GM23338 (cell line): Measurements from ENCODE around the gene SUPT6H. TPM values are rescaled to one million over a fixed set of nuclear protein-coding genes. Genes with fewer than 3 reads are reported as not detected.
A peak's percentile ranks its signal among the peaks of the same experiment; 100 is the strongest.

Source experiments
- ATAC-seq: fragments of 200-7000 bp; cut with Tn5 transposase; 3 replicates; pipeline ENCODE4 v1.9.1; 2020
- DNase-seq: peaks from one replicate; pipeline ENCODE4 v3.0.0-alpha.2; 2015; ENCODE audit warnings: low spot score
- H2AFZ ChIP-seq: fragments of 200-600 bp; sonication (generic); 2 replicates; pipeline ENCODE4 v1.8.0; 2016; ENCODE audit warnings: antibody characterized with exemption, mild to moderate bottlenecking, moderate library complexity
- H3F3A ChIP-seq: fragments of 200-600 bp; sonication (generic); replicated peaks from 2 replicates; pipeline ENCODE4 v1.8.0; 2017; ENCODE audit warnings: antibody characterized with exemption, mixed run types, low read depth
- H3K27ac ChIP-seq: fragments of 200-600 bp; sonication (generic); 2 replicates; pipeline ENCODE4 v1.6.1; 2016; ENCODE audit warnings: low read depth
- H3K27me3 ChIP-seq: fragments of 200-600 bp; sonication (generic); 2 replicates; pipeline ENCODE4 v1.8.0; 2016; ENCODE audit warnings: mild to moderate bottlenecking, mixed run types, moderate library complexity; ENCODE audit not compliant: insufficient read depth
- H3K36me3 ChIP-seq: fragments of 200-600 bp; sonication (generic); 2 replicates; pipeline ENCODE4 v1.8.0; 2016; ENCODE audit warnings: mild to moderate bottlenecking; ENCODE audit not compliant: insufficient read depth
- H3K4me1 ChIP-seq: fragments of 200-600 bp; sonication (generic); 2 replicates; pipeline ENCODE4 v1.8.0; 2016; ENCODE audit warnings: mild to moderate bottlenecking, moderate library complexity; ENCODE audit not compliant: insufficient read depth
- H3K4me2 ChIP-seq: fragments of 200-600 bp; sonication (generic); 2 replicates; pipeline ENCODE4 v1.7.1; 2017; ENCODE audit warnings: mixed run types
- H3K4me3 ChIP-seq: fragments of 200-600 bp; sonication (generic); 2 replicates; pipeline ENCODE4 v1.6.1; 2016; ENCODE audit warnings: mixed run types
- H3K79me2 ChIP-seq: fragments of 200-600 bp; sonication (generic); replicated peaks from 2 replicates; pipeline ENCODE4 v1.8.0; 2017; ENCODE audit warnings: mild to moderate bottlenecking; ENCODE audit not compliant: insufficient read depth
- H3K9me2 ChIP-seq: fragments of 200-600 bp; sonication (generic); 2 replicates; pipeline ENCODE4 v1.8.0; 2017; ENCODE audit not compliant: insufficient read depth
- H4K20me1 ChIP-seq: fragments of 200-600 bp; sonication (generic); replicated peaks from 2 replicates; pipeline ENCODE4 v1.8.0; 2017; ENCODE audit warnings: mild to moderate bottlenecking; ENCODE audit not compliant: insufficient read depth
- H3K27ac Mint-ChIP-seq: 2 replicates; pipeline ENCODE4 v1.8.0; 2020; ENCODE audit warnings: inconsistent platforms, mild to moderate bottlenecking, moderate library complexity, mixed read lengths
- H3K27me3 Mint-ChIP-seq: 3 replicates; pipeline ENCODE4 v1.8.0; 2022; ENCODE audit warnings: low read depth, mild to moderate bottlenecking, moderate library complexity, mixed read lengths, inconsistent platforms; ENCODE audit not compliant: insufficient read depth, poor library complexity
- H3K36me3 Mint-ChIP-seq: 3 replicates; pipeline ENCODE4 v1.8.0; 2021; ENCODE audit warnings: low read depth, mild to moderate bottlenecking, inconsistent platforms, moderate library complexity, mixed read lengths
- H3K4me1 Mint-ChIP-seq: 3 replicates; pipeline ENCODE4 v1.8.0; 2020; ENCODE audit warnings: mild to moderate bottlenecking, inconsistent platforms, mixed read lengths
- H3K4me3 Mint-ChIP-seq: 3 replicates; pipeline ENCODE4 v1.8.0; 2021; ENCODE audit warnings: moderate library complexity, mild to moderate bottlenecking, inconsistent platforms, mixed read lengths
- H3K9me3 Mint-ChIP-seq: 3 replicates; pipeline ENCODE4 v1.8.0; 2020; ENCODE audit warnings: moderate library complexity, mild to moderate bottlenecking, inconsistent platforms, mixed read lengths
- CREB1 ChIP-seq: fragments of 250-450 bp; sonication (Bioruptor Pico); IDR thresholded peaks from 2 replicates; pipeline ENCODE4 v1.5.0; 2020; ENCODE audit warnings: low read depth, mild to moderate bottlenecking, moderate library complexity
- CTCF ChIP-seq, 2 experiments: fragments of 200-600 bp in 1 of 2; sonication (generic) in 1 of 2; conservative IDR thresholded peaks; 2 replicates each; pipeline versions ENCODE4 v1.5.1 to v1.6.1; 2016 to 2017; ENCODE audit warnings: antibody characterized with exemption in 2 of 2, low read depth in 2 of 2, mild to moderate bottlenecking in 2 of 2, moderate library complexity in 1 of 2
- ETS1 ChIP-seq: IDR thresholded peaks from 2 replicates; pipeline ENCODE4 v1.6.1; 2016; ENCODE audit warnings: antibody characterized with exemption
- EZH2 ChIP-seq: fragments of 200-600 bp; sonication (generic); IDR thresholded peaks from one replicate; pipeline ENCODE4 v1.8.0; 2017; ENCODE audit warnings: antibody characterized with exemption, mild to moderate bottlenecking, low read depth; ENCODE audit not compliant: unreplicated experiment
- EZH2phosphoT487 ChIP-seq: fragments of 200-600 bp; sonication (generic); IDR thresholded peaks from one replicate; pipeline ENCODE4 v1.8.1; 2018; ENCODE audit warnings: antibody characterized with exemption; ENCODE audit not compliant: unreplicated experiment
- JUNB ChIP-seq: IDR thresholded peaks from one replicate; pipeline ENCODE4 v1.6.1; 2016; ENCODE audit warnings: antibody characterized with exemption; ENCODE audit not compliant: unreplicated experiment
- NANOG ChIP-seq: IDR thresholded peaks from 2 replicates; pipeline ENCODE4 v1.6.1; 2016; ENCODE audit warnings: antibody characterized with exemption, borderline replicate concordance
- POLR2AphosphoS5 ChIP-seq: IDR thresholded peaks from 2 replicates; pipeline ENCODE4 v1.6.1; 2016; ENCODE audit warnings: antibody characterized with exemption, low read depth
- REST ChIP-seq: IDR thresholded peaks from one replicate; pipeline ENCODE4 v1.6.1; 2018; ENCODE audit warnings: antibody characterized with exemption; ENCODE audit not compliant: unreplicated experiment
- STAT1 ChIP-seq: IDR thresholded peaks from one replicate; pipeline ENCODE4 v1.6.1; 2016; ENCODE audit warnings: antibody characterized with exemption; ENCODE audit not compliant: unreplicated experiment
- ZNF114 ChIP-seq: fragments of 250-450 bp; sonication (Bioruptor Pico); IDR thresholded peaks from 2 replicates; pipeline ENCODE4 v1.5.0; 2020; ENCODE audit warnings: mild to moderate bottlenecking, moderate library complexity
- ZNF331 ChIP-seq: fragments of 250-450 bp; sonication (Bioruptor Pico); IDR thresholded peaks from 2 replicates; pipeline ENCODE4 v1.5.0; 2020; ENCODE audit warnings: low read depth, mild to moderate bottlenecking, moderate library complexity
- ZNF462 ChIP-seq: fragments of 250-450 bp; sonication (Bioruptor Pico); IDR thresholded peaks from 2 replicates; pipeline ENCODE4 v1.5.0; 2020; ENCODE audit warnings: mild to moderate bottlenecking, moderate library complexity
- polyA plus RNA-seq: library from polyadenylated mRNA; unstranded; fragments of >200 nt; fragmentation: Nextera tagmentation; extraction: Ambion mirVana; gene quantifications from 2 replicates; pipeline ENCODE4 v1.2.1, GENCODE V29; 2016
- total RNA-seq: library from RNA; depleted of rRNA; stranded (reverse); fragments of >200 nt; shearing (Covaris generic); gene quantifications from 2 replicates; pipeline ENCODE4 v1.2.3, GENCODE V29; 2014

SUPT6H gene
- total and polyA plus RNA-seq, 2 experiments from 2014 or later, result 17.8 to 70.7 TPM

GRCh38 chr17:28715217-28715616 lies 53.2 kb downstream of the SUPT6H start:
- Histone ChIP-seq H3K4me2 (peak overlapping the region; percentile 84; the same call in 1 of the 2 replicates), H3K79me2 (peaks cover 29% of the 10 kb centered on the region), H3K4me1 (peaks cover 21% of the 10 kb centered on the region), H3K9me2 (no peaks in the 10 kb centered on the region), H3F3A (peaks cover 42% of the 10 kb centered on the region), H4K20me1 (peaks cover 3% of the 10 kb centered on the region; the same call in 1 of the 2 replicates), H3K27ac (no peak overlapping the region), H2AFZ (no peak overlapping the region), H3K4me3 (no peak overlapping the region), H3K27me3 (no peaks in the 10 kb centered on the region), H3K36me3 (peaks cover 13% of the 10 kb centered on the region; the same call in 1 of the 2 replicates)
- H3K4me3 Mint-ChIP-seq, result peak overlapping the region; percentile 100; the same call in 2 of the 3 replicates
- no peak for DNase-seq
- peaks cover 48% of the 10 kb centered on the region for H3K36me3 Mint-ChIP-seq
- peaks cover 36% of the 10 kb centered on the region for H3K4me1 Mint-ChIP-seq
- no peak for ATAC-seq
- no peak overlapping the region for H3K27ac Mint-ChIP-seq
- H3K9me3 Mint-ChIP-seq, result no peaks in the 10 kb centered on the region; the same call in 1 of the 3 replicates
- no peak for TF ChIP-seq STAT1
- no peak for TF ChIP-seq ZNF114
- TF ChIP-seq ZNF331 (CRISPR knock-in tag), result no peak
- no peak for TF ChIP-seq NANOG
- TF ChIP-seq EZH2phosphoT487, result no peak
- TF ChIP-seq JUNB, result no peak
- no peak for TF ChIP-seq ZNF462 (CRISPR knock-in tag)
- no peak for TF ChIP-seq ETS1
- TF ChIP-seq EZH2, result no peak
- no peak for TF ChIP-seq REST
- no peak for TF ChIP-seq CTCF (conservative IDR thresholded peaks at IDR 0.05; ENCODE audit: low read depth in 2 of 2)
- TF ChIP-seq POLR2AphosphoS5, result no peak
- TF ChIP-seq CREB1, result no peak
- H3K27me3 Mint-ChIP-seq, result peaks cover 35% of the 10 kb centered on the region
